ENCODE measurements around the gene RTN4.
"Not testable (repeated sequence)": the region's sequence is repeated elsewhere in the genome, so short reads cannot be mapped to it uniquely, and the experiment has no call there.

Gene RTN4

GRCh38 chr2:55073000-55073983 is 23.0 kb upstream of the RTN4 start:
- no peak for DNase-seq (ENCODE audit: low spot score)

GRCh38 chr2:55063713-55064323 is 13.6 kb upstream of the RTN4 start:
- DNase-seq (ENCODE audit: low spot score): no peak

DNA sequence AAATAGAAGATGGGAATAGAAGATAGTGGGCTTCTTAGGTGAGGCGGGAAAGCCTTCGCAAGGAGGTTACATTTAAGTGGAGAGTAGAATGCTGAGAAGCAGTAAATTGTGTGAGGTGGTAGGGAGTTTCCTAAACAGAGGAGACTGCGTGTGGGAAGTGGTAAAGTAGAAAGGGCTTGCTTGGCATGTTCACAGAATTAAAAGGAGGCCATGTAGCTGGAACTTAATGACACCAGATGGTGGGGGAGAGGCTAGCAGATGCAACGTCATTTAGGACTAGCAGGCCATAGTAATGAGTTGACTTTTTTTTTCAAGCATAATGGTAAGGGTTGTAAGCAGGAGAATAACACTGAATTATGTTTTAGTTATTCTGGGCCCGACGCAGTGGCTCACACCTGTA is 13.0 kb upstream of the RTN4 start:
- no peak for DNase-seq (ENCODE audit: low spot score)

GRCh38 chr2:55062754-55063153 is 12.5 kb upstream of the RTN4 start:
- DNase-seq (ENCODE audit: low spot score): no peak

GRCh38 chr2:55061523-55062344 is 11.5 kb upstream of the RTN4 start:
- DNase-seq (ENCODE audit: low spot score): no peak

DNA sequence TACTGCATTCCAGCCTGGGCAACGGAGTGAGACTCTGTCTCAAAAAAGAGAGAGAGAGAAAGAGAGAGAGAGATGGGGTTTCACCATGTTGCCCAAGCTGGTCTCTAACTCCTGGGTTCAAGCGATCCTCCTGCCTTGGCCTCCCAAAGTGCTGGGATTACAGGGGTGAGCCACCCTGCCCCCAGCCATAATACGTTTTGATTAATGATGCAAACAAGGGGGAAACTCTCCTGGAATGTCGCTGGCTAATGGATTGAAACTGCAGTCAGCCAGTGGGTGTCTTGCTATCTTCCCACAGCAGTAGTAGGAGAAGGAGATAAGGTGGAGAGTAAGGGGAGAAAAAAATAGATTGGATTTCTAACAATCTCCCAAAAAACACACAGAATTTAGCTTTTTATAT is 9.5 kb upstream of the RTN4 start:
- DNase-seq (ENCODE audit: low spot score): no peak

- no peak for DNase-seq (ENCODE audit: low spot score)
Observed at GRCh38 chr2:55057474-55057873, 7.2 kb upstream of the RTN4 start.

DNA sequence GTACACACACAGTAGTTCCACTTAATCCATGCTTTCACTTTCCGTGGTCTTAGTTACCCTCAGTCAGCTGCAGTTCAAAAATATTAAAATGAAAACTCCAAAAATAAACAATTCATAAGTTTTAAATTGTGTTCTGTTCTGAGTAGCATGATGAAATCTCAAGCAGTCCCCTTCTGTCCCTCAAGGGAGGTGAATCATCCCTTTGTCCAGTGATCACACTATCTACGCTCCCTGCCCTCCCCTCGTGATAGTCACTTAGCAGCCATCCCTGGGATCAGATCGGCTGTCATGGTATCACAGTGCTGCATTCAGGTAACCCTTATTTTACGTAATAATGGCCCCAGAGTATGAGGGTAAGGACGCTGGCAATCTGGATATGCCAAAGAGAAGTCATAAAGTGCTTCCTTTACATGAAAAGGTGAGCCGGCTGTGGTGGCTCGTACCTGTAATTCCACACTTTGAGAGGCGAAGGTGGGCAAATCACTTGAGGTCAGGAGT is 5.8 kb upstream of the RTN4 start:
- DNase-seq (ENCODE audit: low spot score): no peak

- peak; percentile 28 for DNase-seq (ENCODE audit: low spot score)
Observed at GRCh38 chr2:55054106-55054875, 4.0 kb upstream of the RTN4 start.

DNA sequence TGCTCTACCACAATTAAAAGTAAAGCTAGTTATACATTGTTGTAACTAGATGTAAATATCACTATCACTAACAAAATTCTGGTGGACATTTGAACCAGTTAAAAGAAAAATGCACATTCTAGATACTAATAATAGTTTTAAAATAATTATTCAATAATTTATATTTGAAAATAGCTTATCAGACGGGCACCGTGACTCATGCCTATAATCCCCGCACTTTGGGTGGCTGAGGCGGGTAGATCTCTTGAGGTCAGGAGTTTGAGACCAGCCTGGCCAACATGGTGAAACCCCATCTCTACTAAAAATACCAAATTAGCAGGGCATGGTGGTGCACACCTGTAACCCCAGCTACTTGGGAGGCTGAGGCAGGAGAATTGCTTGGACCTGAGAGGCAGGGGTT is 3.0 kb upstream of the RTN4 start:
- not testable (repeated sequence) for DNase-seq (ENCODE audit: low spot score)

DNA sequence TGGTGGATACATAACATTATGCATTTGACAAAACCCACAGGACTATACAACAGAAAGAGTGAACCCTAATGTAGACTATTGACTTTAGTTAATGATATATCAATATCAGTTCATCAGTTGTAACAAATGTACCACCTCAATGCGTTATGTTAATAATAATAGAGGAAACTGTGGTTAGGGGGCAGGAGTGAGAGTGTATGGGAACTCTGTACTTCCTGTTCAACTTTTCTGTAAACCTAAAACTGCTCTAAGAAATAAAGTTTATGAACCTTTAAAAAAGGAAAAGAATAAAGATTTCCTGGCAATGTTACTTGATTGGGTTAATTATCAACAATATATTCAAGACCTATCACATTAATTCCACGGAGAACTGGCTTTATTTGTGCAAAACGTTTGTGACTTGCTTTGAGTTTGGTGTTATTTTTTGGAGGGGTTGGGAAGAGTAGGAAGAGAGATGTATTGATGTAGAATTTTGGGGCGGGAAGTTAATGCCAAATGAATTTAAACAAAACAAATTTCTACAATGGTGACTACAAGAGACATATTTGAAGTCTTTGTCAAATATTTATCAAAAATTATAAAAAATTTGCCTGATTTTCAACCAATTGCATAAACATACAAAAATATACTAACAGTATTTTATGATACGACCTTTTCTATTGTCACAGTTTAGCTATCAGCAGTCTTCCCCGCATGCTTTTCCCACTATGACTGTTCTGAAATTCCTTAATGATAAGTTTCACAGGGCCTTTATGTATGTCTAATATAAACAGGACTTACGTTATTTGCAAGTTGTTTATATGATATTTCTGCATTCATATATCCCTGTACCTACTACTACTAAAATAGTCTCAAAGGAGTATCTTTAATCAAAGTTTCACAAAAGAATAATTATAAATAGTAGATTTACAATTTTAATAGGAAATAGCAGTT is 2.1 kb upstream of the RTN4 start:
- peak; percentile 43 for DNase-seq (ENCODE audit: low spot score)

DNA sequence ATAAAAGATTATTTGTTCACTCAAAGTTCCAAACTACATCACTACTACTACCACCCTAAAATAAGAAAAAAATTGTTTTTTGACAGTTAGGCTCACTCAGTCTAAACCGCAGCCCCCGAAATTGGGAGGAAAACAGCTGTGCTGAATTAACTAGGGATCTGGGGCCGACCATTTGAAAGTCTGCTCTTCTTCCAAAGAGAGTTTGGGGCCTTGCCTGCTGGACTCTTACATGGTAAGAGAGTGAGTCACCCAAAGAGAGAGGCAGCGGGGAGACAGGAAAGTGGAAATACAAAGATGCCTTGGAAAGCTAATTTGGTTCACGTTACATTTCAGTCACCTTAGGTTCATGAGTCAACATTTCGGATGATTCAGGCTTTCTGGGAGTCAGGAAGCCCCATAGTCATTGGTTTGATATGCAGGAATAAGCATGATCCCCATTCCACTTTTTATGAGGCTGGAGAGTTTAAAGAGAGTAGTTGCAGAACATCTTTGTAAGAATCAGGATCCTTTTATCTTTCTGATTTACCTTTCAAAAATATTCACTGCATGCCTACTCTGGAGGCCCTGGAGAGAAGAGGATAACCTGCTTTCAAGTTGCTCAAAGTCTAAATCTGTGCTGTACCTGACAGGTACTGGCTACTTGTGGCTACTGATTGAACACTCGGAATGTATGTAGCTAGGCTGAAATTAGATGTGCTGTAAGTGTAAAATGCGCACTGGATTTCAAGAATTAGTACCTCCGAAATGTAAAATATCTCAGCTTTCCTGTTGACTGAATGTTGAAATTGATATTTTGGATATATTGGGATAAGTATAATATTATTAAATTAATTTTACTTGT is 995 bp upstream of the RTN4 start:
- DNase-seq (ENCODE audit: low spot score): peak; percentile 100

GRCh38 chr2:55049821-55050099 is 491 bp downstream of the RTN4 start:
- no peak for DNase-seq (ENCODE audit: low spot score)

DNA sequence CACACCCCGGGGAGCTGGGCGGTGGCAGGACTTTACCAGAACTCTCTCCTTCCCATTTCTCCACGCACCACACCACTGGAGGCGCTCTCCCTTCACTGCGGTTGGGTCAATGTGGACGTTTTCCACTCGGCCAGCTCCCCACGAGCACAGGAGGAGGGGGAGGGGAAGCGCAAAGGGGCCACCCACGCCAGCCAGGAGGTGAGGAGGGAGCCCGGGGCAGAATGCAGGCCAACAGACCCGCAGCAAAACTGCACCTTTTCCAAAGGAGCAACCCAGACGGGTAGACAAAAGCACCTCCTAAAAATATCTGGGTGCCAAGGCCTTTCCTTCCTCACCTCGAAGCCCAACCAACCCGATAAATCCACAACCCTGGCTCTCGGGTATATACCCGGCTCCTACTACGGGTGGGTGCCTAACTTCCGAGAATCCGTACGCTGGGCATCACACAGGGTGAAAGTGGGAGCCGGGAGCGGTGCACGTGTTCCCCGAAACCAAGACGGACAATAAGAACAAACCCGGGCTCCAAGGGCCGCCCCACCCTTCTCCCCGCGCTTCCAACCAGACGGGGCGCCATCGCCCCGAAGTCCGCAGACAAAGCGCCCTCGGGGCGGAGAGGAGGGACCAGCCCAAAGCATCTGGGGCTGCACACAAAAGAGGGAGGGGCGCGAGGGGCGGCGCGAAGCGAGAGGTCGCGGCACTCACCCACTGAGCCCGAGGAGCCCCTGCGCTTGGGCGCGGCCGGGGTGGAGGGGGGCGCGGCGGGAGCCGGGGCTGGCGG is 1.0 kb downstream of the RTN4 start:
- peak; percentile 83 for DNase-seq (ENCODE audit: low spot score)

DNA sequence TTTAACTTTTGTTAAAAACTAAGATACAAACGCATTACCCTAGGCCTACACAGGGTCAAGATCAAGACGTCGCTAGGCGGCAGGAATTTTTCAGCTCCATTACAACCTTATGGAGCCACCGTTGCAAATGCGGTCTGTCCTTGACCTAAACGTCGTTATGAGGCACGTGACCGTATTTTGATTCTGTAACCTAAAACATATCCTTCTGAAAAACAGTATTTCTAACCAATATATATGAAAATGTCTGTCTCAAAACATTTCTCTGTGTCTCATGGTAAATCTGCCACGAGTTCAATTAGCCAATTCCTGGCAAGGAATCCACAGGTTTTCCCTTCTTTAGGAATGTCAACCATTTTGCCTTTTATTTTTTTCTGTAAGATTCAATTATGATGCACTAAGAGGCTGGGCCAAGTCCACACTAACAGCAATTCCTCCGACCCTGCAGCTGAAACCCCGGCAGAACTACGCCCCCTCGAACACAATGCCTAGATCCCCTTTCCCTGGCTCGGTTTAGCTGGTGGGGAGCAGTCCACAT is 1.7 kb downstream of the RTN4 start:
- DNase-seq (ENCODE audit: low spot score): peak; percentile 57

DNA sequence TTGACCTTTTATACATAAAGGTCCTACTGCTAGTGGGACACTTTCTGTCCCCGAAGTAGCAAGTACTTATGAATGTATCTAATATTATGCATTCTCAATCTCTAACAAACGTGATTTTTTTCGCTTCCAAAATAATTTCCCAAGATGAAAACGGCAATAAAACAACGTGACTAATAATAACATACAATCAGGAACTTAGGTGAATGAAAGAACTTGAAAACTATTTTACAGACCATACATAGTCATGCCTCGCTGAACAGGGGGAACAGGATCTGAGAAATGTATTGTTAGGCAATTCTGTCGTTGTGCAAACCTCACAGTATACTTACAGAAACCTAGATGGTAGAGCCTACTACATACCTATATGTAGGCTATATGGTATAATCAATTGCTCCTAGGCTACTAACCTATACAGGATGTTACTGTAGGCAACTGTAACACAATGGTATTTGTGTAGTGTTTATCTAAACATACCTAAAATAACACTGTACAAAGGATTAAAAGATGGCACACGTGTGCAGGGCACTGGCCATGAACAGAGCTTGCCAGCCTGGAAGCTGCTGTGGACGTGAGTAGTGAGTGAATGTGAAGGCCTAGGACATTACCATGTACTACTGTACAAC is 2.5 kb downstream of the RTN4 start:
- peak; percentile 66 for DNase-seq (ENCODE audit: low spot score)

GRCh38 chr2:55045780-55046179 is 4.5 kb downstream of the RTN4 start:
- peak; percentile 78 for DNase-seq (ENCODE audit: low spot score)

- DNase-seq (ENCODE audit: low spot score): no peak
Observed at GRCh38 chr2:55043841-55044240, 6.4 kb downstream of the RTN4 start.

All from kidney tubule cell (primary cell).